Panc1 (cell line): ENCODE results near the gene HEPHL1. TPM values are rescaled to one million over a fixed set of nuclear protein-coding genes. Genes with fewer than 3 reads are reported as not detected.

Experiments
- ATAC-seq: fragments of 200-7000 bp; cut with Tn5 transposase; 2 replicates; pipeline ENCODE4 v1.9.1; 2020; ENCODE audit warnings: mild to moderate bottlenecking, moderate library complexity
- BruUV-seq: library from RNA; stranded (reverse); fragments of 400-500 nt; replicated peaks from 2 replicates; lab custom pipeline; 2021; lab: Mats Ljungman, UMichigan
- CTCF ChIA-PET: fragments of 300-600 bp; sonication (Branson Sonifier 250); formaldehyde crosslinking; loops from one replicate; lab custom pipeline; 2022; ENCODE audit warnings: antibody characterized with exemption; lab: Charles Lee
- POLR2A ChIA-PET: fragments of 300-600 bp; sonication (Branson Sonifier 250); formaldehyde crosslinking; loops from one replicate; lab custom pipeline; 2022; ENCODE audit warnings: antibody characterized with exemption; lab: Charles Lee
- DNase-seq: peaks from one replicate; pipeline ENCODE4 v3.0.0-alpha.2; 2010; ENCODE audit warnings: low read depth, low spot score
- H3K27ac ChIP-seq: 2 replicates; pipeline ENCODE4 v1.5.1; 2011; ENCODE audit warnings: mild to moderate bottlenecking, low read length, inconsistent platforms
- H3K27me3 ChIP-seq: fragments of 200-500 bp; sonication (Bioruptor generic); 2 replicates; pipeline ENCODE4 v1.6.0; 2014; ENCODE audit warnings: low read length, inconsistent platforms; ENCODE audit not compliant: control insufficient read depth, insufficient read depth
- H3K36me3 ChIP-seq: fragments of 200-500 bp; sonication (Bioruptor generic); 2 replicates; pipeline ENCODE4 v1.5.1; 2014; ENCODE audit warnings: inconsistent platforms, mild to moderate bottlenecking, low read length, moderate library complexity; ENCODE audit not compliant: control insufficient read depth, insufficient read depth
- H3K4me1 ChIP-seq: 2 replicates; pipeline ENCODE4 v1.5.1; 2011; ENCODE audit warnings: inconsistent platforms, mild to moderate bottlenecking, low read length, moderate library complexity; ENCODE audit not compliant: control insufficient read depth, insufficient read depth
- H3K4me3 ChIP-seq, 2 experiments: 2 replicates each; pipeline ENCODE4 v1.5.1; 2011 to 2012; ENCODE audit warnings: low read depth in 2 of 2, low read length in 2 of 2, mild to moderate bottlenecking in 2 of 2, inconsistent platforms in 1 of 2, moderate library complexity in 1 of 2
- H3K9me3 ChIP-seq: fragments of 200-500 bp; sonication (Bioruptor generic); 2 replicates; pipeline ENCODE4 v1.5.1; 2014; ENCODE audit warnings: low read depth, mild to moderate bottlenecking, inconsistent platforms, low read length, moderate library complexity; ENCODE audit not compliant: control insufficient read depth, insufficient read depth
- CTCF ChIP-seq: fragments of 450-650 bp; IDR thresholded peaks from 2 replicates; pipeline ENCODE4 v1.5.1; 2017; ENCODE audit warnings: mild to moderate bottlenecking
- POLR2AphosphoS5 ChIP-seq: IDR thresholded peaks from 2 replicates; pipeline ENCODE4 v1.6.1; 2012; ENCODE audit warnings: mild to moderate bottlenecking, low read depth, low read length, moderate library complexity
- SIN3A ChIP-seq: IDR thresholded peaks from 2 replicates; pipeline ENCODE4 v1.6.1; 2012; ENCODE audit warnings: low read depth, mild to moderate bottlenecking, low read length, moderate library complexity, borderline replicate concordance; ENCODE audit not compliant: insufficient read depth
- TCF7L2 ChIP-seq: IDR thresholded peaks from 2 replicates; pipeline ENCODE4 v1.6.1; 2011; ENCODE audit warnings: mild to moderate bottlenecking, low read depth, low read length, inconsistent platforms
- in situ Hi-C: cut with HindIII; loops from 2 replicates; pipeline ENCODE4 v1.10.0; 2016; ENCODE audit warnings: low sequenced_read_pairs, low pct_unique_long_range_greater_than_20kb
- intact Hi-C: fragments of 100-400 bp; cut with micrococcal nuclease; formaldehyde crosslinking; loops from one replicate; pipeline ENCODE4 v1.10.0; 2022; ENCODE audit not compliant: unreplicated experiment
- total RNA-seq: library from RNA; stranded (reverse); gene quantifications from one replicate; pipeline ENCODE4 v1.2.1, GENCODE V29; 2021; ENCODE audit not compliant: unreplicated experiment
- TF ChIP-seq, protein P1 (sequence below), 2 experiments: IDR thresholded peaks; 2 replicates each; pipeline ENCODE4 v1.6.1; 2011 to 2012; ENCODE audit warnings: low read depth in 2 of 2, control low read depth in 1 of 2, low read length in 1 of 2, mild to moderate bottlenecking in 1 of 2, moderate library complexity in 1 of 2; ENCODE audit not compliant: insufficient read depth in 1 of 2

Gene HEPHL1
- total RNA-seq, 1 experiment from 2014 or later: not detected

- ATAC-seq (no peak), DNase-seq (no peak)
- H3K9me3 ChIP-seq: no peaks in the 10 kb centered on the region
- in situ Hi-C loops (no loop called here), intact Hi-C loops (no loop called here)
- no peak overlapping the region for H3K27ac ChIP-seq
- H3K4me3 ChIP-seq: no peak overlapping the region
- TF ChIP-seq, protein P1, sequence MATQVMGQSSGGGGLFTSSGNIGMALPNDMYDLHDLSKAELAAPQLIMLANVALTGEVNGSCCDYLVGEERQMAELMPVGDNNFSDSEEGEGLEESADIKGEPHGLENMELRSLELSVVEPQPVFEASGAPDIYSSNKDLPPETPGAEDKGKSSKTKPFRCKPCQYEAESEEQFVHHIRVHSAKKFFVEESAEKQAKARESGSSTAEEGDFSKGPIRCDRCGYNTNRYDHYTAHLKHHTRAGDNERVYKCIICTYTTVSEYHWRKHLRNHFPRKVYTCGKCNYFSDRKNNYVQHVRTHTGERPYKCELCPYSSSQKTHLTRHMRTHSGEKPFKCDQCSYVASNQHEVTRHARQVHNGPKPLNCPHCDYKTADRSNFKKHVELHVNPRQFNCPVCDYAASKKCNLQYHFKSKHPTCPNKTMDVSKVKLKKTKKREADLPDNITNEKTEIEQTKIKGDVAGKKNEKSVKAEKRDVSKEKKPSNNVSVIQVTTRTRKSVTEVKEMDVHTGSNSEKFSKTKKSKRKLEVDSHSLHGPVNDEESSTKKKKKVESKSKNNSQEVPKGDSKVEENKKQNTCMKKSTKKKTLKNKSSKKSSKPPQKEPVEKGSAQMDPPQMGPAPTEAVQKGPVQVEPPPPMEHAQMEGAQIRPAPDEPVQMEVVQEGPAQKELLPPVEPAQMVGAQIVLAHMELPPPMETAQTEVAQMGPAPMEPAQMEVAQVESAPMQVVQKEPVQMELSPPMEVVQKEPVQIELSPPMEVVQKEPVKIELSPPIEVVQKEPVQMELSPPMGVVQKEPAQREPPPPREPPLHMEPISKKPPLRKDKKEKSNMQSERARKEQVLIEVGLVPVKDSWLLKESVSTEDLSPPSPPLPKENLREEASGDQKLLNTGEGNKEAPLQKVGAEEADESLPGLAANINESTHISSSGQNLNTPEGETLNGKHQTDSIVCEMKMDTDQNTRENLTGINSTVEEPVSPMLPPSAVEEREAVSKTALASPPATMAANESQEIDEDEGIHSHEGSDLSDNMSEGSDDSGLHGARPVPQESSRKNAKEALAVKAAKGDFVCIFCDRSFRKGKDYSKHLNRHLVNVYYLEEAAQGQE (IDR thresholded peaks at IDR 0.05; ENCODE audit: insufficient read depth in 1 of 2, low read depth in 2 of 2, low read length in 1 of 2): no peak
- no peak for TF ChIP-seq TCF7L2
- no peak for TF ChIP-seq POLR2AphosphoS5
- no peak for TF ChIP-seq CTCF
- TF ChIP-seq SIN3A: no peak
- no peaks in the 10 kb centered on the region; the same call in 1 of the 2 replicates for H3K36me3 ChIP-seq
- no peaks in the 10 kb centered on the region; the same call in 1 of the 2 replicates for H3K27me3 ChIP-seq
- POLR2A ChIA-PET: no interaction called here
- CTCF ChIA-PET: no interaction called here
- no TSS peak for BruUV-seq
- no peaks in the 10 kb centered on the region for H3K4me1 ChIP-seq
Observed at GRCh38 chr11:94031625-94032024, 10.5 kb downstream of the HEPHL1 start.

- H3K9me3 ChIP-seq: no peaks in the 10 kb centered on the region
- intact Hi-C loops (no loop called here), in situ Hi-C loops (no loop called here)
- no peaks in the 10 kb centered on the region; the same call in 1 of the 2 replicates for H3K36me3 ChIP-seq
- no TSS peak for BruUV-seq
- POLR2A ChIA-PET: no interaction called here
- H3K27me3 ChIP-seq: no peaks in the 10 kb centered on the region; the same call in 1 of the 2 replicates
- DNase-seq: no peak
- CTCF ChIA-PET: no interaction called here
- ATAC-seq: no peak
- no peaks in the 10 kb centered on the region for H3K4me1 ChIP-seq
- H3K4me3 ChIP-seq: no peak overlapping the region
- no peak overlapping the region for H3K27ac ChIP-seq
- TF ChIP-seq, protein P1 (IDR thresholded peaks at IDR 0.05; ENCODE audit: insufficient read depth in 1 of 2, low read depth in 2 of 2, low read length in 1 of 2): no peak
- TF ChIP-seq SIN3A: no peak
- no peak for TF ChIP-seq POLR2AphosphoS5
- no peak for TF ChIP-seq CTCF
- no peak for TF ChIP-seq TCF7L2
Observed at GRCh38 chr11:94032066-94032465, 10.9 kb downstream of the HEPHL1 start.
